GM12892 (cell line): ENCODE data around the gene MYO18A.

Experiments
- POLR2A ChIP-seq: IDR thresholded peaks from 2 replicates; pipeline ENCODE4 v1.6.1; 2011; ENCODE audit warnings: low read depth, low read length, control low read depth
- POLR2AphosphoS5 ChIP-seq: IDR thresholded peaks from 2 replicates; pipeline ENCODE4 v1.6.1; 2011; ENCODE audit warnings: low read depth, low read length, control low read depth

GRCh38 chr17:29214215-29215146 is 34.3 kb upstream of the MYO18A start:
- TF ChIP-seq POLR2AphosphoS5, result no peak
- TF ChIP-seq POLR2A, result no peak
